GM18907 (cell line): ENCODE results near the gene ST6GALNAC5.
"Not testable (repeated sequence)": the region's sequence is repeated elsewhere in the genome, so short reads cannot be mapped to it uniquely, and the experiment has no call there.

ENCODE experiments used
- ATAC-seq: cut with Tn5 transposase; IDR thresholded peaks from one replicate; pipeline ENCODE4 v1.9.1; 2021; ENCODE audit warnings: mild to moderate bottlenecking, moderate library complexity; ENCODE audit not compliant: unreplicated experiment

Gene ST6GALNAC5

GRCh38 chr1:76867342-76868130 lies at the start of gene ST6GALNAC5:
TSS of gene ST6GALNAC5 (plus strand) at chr1:76867480.
- no peak for ATAC-seq

- no peak for ATAC-seq
These were observed 47.3 kb upstream of the ST6GALNAC5 start for GRCh38 chr1:76820028-76820427.

- not testable (repeated sequence) for ATAC-seq
These were observed 44.3 kb upstream of the ST6GALNAC5 start for GRCh38 chr1:76822961-76823360.

- ATAC-seq = no peak
These were observed 43.2 kb upstream of the ST6GALNAC5 start for GRCh38 chr1:76824106-76824505.

GRCh38 chr1:76826072-76826845 lies 41.0 kb upstream of the ST6GALNAC5 start:
- ATAC-seq = no peak

GRCh38 chr1:76827066-76827465 lies 40.2 kb upstream of the ST6GALNAC5 start:
- no peak for ATAC-seq

- peak; percentile 82 for ATAC-seq
These were observed 36.9 kb upstream of the ST6GALNAC5 start for GRCh38 chr1:76830373-76830772.

GRCh38 chr1:76832521-76832920 lies 34.8 kb upstream of the ST6GALNAC5 start:
- no peak for ATAC-seq

- no peak for ATAC-seq
These were observed 34.1 kb upstream of the ST6GALNAC5 start for GRCh38 chr1:76833151-76833550.

GRCh38 chr1:76833856-76834255 lies 33.4 kb upstream of the ST6GALNAC5 start:
- ATAC-seq = no peak

- no peak for ATAC-seq
These were observed 32.1 kb upstream of the ST6GALNAC5 start for GRCh38 chr1:76835203-76835602.

- ATAC-seq = no peak
These were observed 27.0 kb upstream of the ST6GALNAC5 start for GRCh38 chr1:76840278-76840677.

- no peak for ATAC-seq
These were observed 25.8 kb upstream of the ST6GALNAC5 start for GRCh38 chr1:76841460-76841859.

GRCh38 chr1:76843821-76844464 lies 23.3 kb upstream of the ST6GALNAC5 start:
- ATAC-seq = peak; percentile 63

- no peak for ATAC-seq
These were observed 13.0 kb upstream of the ST6GALNAC5 start for GRCh38 chr1:76854255-76854654.

GRCh38 chr1:76856104-76856503 lies 11.2 kb upstream of the ST6GALNAC5 start:
- ATAC-seq = no peak

GRCh38 chr1:76857138-76857537 lies 10.1 kb upstream of the ST6GALNAC5 start:
- no peak for ATAC-seq

GRCh38 chr1:76857973-76858372 lies 9.3 kb upstream of the ST6GALNAC5 start:
- no peak for ATAC-seq

GRCh38 chr1:76861149-76861548 lies 6.1 kb upstream of the ST6GALNAC5 start:
- ATAC-seq = no peak

GRCh38 chr1:76862447-76862846 lies 4.8 kb upstream of the ST6GALNAC5 start:
- no peak for ATAC-seq

GRCh38 chr1:76864383-76864782 lies 2.9 kb upstream of the ST6GALNAC5 start:
- no peak for ATAC-seq
